IMR-90 (cell line): ENCODE measurements around the gene MPZL2. TPM values are rescaled to one million over a fixed set of nuclear protein-coding genes. Genes with fewer than 3 reads are reported as not detected.

ENCODE experiments used
- ATAC-seq: fragments of 200-7000 bp; cut with Tn5 transposase; 2 replicates; pipeline ENCODE4 v1.9.1; 2020; ENCODE audit warnings: low read depth, mild to moderate bottlenecking, moderate library complexity
- BruUV-seq: library from RNA; stranded (reverse); fragments of 400-500 nt; replicated peaks from 2 replicates; lab custom pipeline; 2021; lab: Mats Ljungman, UMichigan
- CTCF ChIA-PET: fragments of 300-600 bp; formaldehyde crosslinking; extraction: SDS; loops from one replicate; lab custom pipeline; 2021; ENCODE audit warnings: antibody characterized with exemption; lab: Yijun Ruan, JAX
- POLR2A ChIA-PET: fragments of 300-600 bp; sonication (Branson Sonifier 250); formaldehyde crosslinking; loops from one replicate; lab custom pipeline; 2022; ENCODE audit warnings: antibody characterized with exemption; ENCODE audit not compliant: unreplicated experiment; lab: Charles Lee
- DNase-seq: peaks from one replicate; pipeline ENCODE4 v3.0.0; 2013
- H2AFZ ChIP-seq: replicated peaks from 2 replicates; pipeline ENCODE3; 2013; ENCODE audit warnings: low read length, mild to moderate bottlenecking; ENCODE audit not compliant: poor library complexity
- H2AK5ac ChIP-seq: 2 replicates; pipeline ENCODE4 v1.6.1; 2013; ENCODE audit warnings: low read depth, low read length, inconsistent platforms
- H2AK9ac ChIP-seq: replicated peaks from 2 replicates; pipeline ENCODE3; 2013; ENCODE audit warnings: mild to moderate bottlenecking, low read depth, low read length, moderate library complexity; ENCODE audit not compliant: poor library complexity
- H2BK120ac ChIP-seq: 2 replicates; pipeline ENCODE4 v1.6.1; 2013; ENCODE audit warnings: low read depth, low read length, inconsistent platforms
- H2BK15ac ChIP-seq: 3 replicates; pipeline ENCODE4 v1.6.1; 2013; ENCODE audit warnings: low read depth, low read length, inconsistent platforms
- H2BK20ac ChIP-seq: 2 replicates; pipeline ENCODE4 v1.6.1; 2013; ENCODE audit warnings: low read depth, mild to moderate bottlenecking, inconsistent platforms, low read length, moderate library complexity
- H2BK5ac ChIP-seq: 2 replicates; pipeline ENCODE4 v1.6.1; 2013; ENCODE audit warnings: mild to moderate bottlenecking, low read depth, low read length, inconsistent platforms; ENCODE audit not compliant: poor library complexity, severe bottlenecking
- H3K14ac ChIP-seq: replicated peaks from 2 replicates; pipeline ENCODE4 v1.6.1; 2013; ENCODE audit warnings: low read depth, low read length, inconsistent platforms
- H3K18ac ChIP-seq: 2 replicates; pipeline ENCODE4 v1.6.1; 2013; ENCODE audit warnings: low read depth, low read length, control low read depth
- H3K23ac ChIP-seq: 2 replicates; pipeline ENCODE4 v1.6.1; 2013; ENCODE audit warnings: low read depth, low read length, inconsistent platforms
- H3K27ac ChIP-seq: 2 replicates; pipeline ENCODE4 v1.5.1; 2013; ENCODE audit warnings: mild to moderate bottlenecking, control low read depth, low read length; ENCODE audit not compliant: insufficient read depth
- H3K27me3 ChIP-seq: 2 replicates; pipeline ENCODE4 v1.6.1; 2013; ENCODE audit warnings: low read length; ENCODE audit not compliant: control insufficient read depth, insufficient read depth
- H3K36me3 ChIP-seq: 2 replicates; pipeline ENCODE4 v1.6.1; 2013; ENCODE audit warnings: low read length, mixed read lengths; ENCODE audit not compliant: control insufficient read depth, insufficient read depth
- H3K4ac ChIP-seq: 2 replicates; pipeline ENCODE4 v1.6.1; 2013; ENCODE audit warnings: low read depth, low read length, inconsistent platforms
- H3K4me1 ChIP-seq: 2 replicates; pipeline ENCODE4 v1.6.1; 2013; ENCODE audit warnings: low read length, mixed read lengths; ENCODE audit not compliant: control insufficient read depth, insufficient read depth
- H3K4me2 ChIP-seq: 2 replicates; pipeline ENCODE4 v1.6.1; 2013; ENCODE audit warnings: low read depth, mild to moderate bottlenecking, control low read depth, low read length, moderate library complexity
- H3K4me3 ChIP-seq: 2 replicates; pipeline ENCODE4 v1.5.1; 2013; ENCODE audit warnings: low read depth, mild to moderate bottlenecking, control low read depth, low read length, moderate library complexity; ENCODE audit not compliant: insufficient read depth
- H3K56ac ChIP-seq: 2 replicates; pipeline ENCODE4 v1.6.1; 2013; ENCODE audit warnings: low read length, inconsistent platforms; ENCODE audit not compliant: insufficient read depth; ENCODE audit errors: extremely low read depth
- H3K79me1 ChIP-seq, 2 experiments: 2 replicates each; pipeline ENCODE4 v1.6.1; 2013; ENCODE audit warnings: low read length in 2 of 2, inconsistent platforms in 1 of 2, low read depth in 1 of 2
- H3K9ac ChIP-seq: 2 replicates; pipeline ENCODE4 v1.6.1; 2013; ENCODE audit warnings: low read depth, low read length, control low read depth
- H3K9me1 ChIP-seq: 2 replicates; pipeline ENCODE4 v1.6.1; 2013; ENCODE audit warnings: low read length, inconsistent platforms; ENCODE audit not compliant: insufficient read depth
- H3K9me3 ChIP-seq: 2 replicates; pipeline ENCODE4 v1.6.1; 2013; ENCODE audit warnings: low read length; ENCODE audit not compliant: control insufficient read depth, insufficient read depth
- H4K20me1 ChIP-seq: 2 replicates; pipeline ENCODE4 v1.6.1; 2013; ENCODE audit warnings: low read length, inconsistent platforms; ENCODE audit not compliant: insufficient read depth
- H4K5ac ChIP-seq: 2 replicates; pipeline ENCODE4 v1.6.1; 2013; ENCODE audit warnings: mild to moderate bottlenecking, low read depth, low read length, control low read depth
- H4K8ac ChIP-seq, 2 experiments: 2 replicates each; pipeline ENCODE4 v1.6.1; 2013; ENCODE audit warnings: low read depth in 2 of 2, low read length in 2 of 2, control low read depth in 1 of 2, inconsistent platforms in 1 of 2
- H4K91ac ChIP-seq: 2 replicates; pipeline ENCODE4 v1.6.1; 2013; ENCODE audit warnings: low read depth, low read length, inconsistent platforms; ENCODE audit not compliant: insufficient read depth
- FOS ChIP-seq: fragments of 150-350 bp; IDR thresholded peaks from 2 replicates; pipeline ENCODE4 v1.6.1; 2016; ENCODE audit warnings: low read depth, low read length
- RAD21 ChIP-seq: IDR thresholded peaks from 2 replicates; pipeline ENCODE4 v1.6.1; 2012; ENCODE audit warnings: low read length, improper control_type of control experiment
- WGBS, 2 experiments: methylation state at CpG; one replicate each; pipeline versions ENCODE4 v1.1.5 to v1.1.7; 2013; ENCODE audit warnings: missing lambda C conversion rate in 2 of 2; ENCODE audit not compliant: insufficient read length in 1 of 2; ENCODE audit errors: extremely low coverage in 2 of 2; 5-methylcytosine and 5-hydroxymethylcytosine counted together
- dilution Hi-C: fragments of 300-500 bp; cut with HindIII; formaldehyde crosslinking; loops from one replicate; pipeline ENCODE4 v1.14.3; 2018; ENCODE audit warnings: low sequenced_read_pairs; ENCODE audit not compliant: unreplicated experiment
- in situ Hi-C: fragments of 300-500 bp; cut with MboI; formaldehyde crosslinking; loops from 3 replicates; pipeline ENCODE4 v1.14.3; 2019; ENCODE audit warnings: low sequenced_read_pairs, inconsistent platforms, mixed read lengths
- intact Hi-C: fragments of 100-400 bp; cut with micrococcal nuclease; formaldehyde crosslinking; loops from 2 replicates; pipeline ENCODE4 v1.10.0; 2022
- polyA plus RNA-seq, 3 experiments: library from polyadenylated mRNA; depleted of rRNA; stranded (reverse); fragments of >200 nt; gene quantifications; 2 replicates each; pipeline ENCODE4 v1.2.3, GENCODE V29; 2012; ENCODE audit warnings: low replicate concordance in 1 of 3
- total RNA-seq: library from RNA; depleted of rRNA; stranded (reverse); fragments of >200 nt; gene quantifications from 2 replicates; pipeline ENCODE4 v1.2.3, GENCODE V29; 2012
- TF ChIP-seq, protein P1 (sequence below): fragments of 150-350 bp; IDR thresholded peaks from 2 replicates; pipeline ENCODE4 v1.6.1; 2016; ENCODE audit warnings: low read depth, mild to moderate bottlenecking, low read length, moderate library complexity, borderline replicate concordance

Gene MPZL2
- total and polyA plus RNA-seq, 2 of the 4 experiments (the other 2 are of a cell fraction), result not detected

DNA sequence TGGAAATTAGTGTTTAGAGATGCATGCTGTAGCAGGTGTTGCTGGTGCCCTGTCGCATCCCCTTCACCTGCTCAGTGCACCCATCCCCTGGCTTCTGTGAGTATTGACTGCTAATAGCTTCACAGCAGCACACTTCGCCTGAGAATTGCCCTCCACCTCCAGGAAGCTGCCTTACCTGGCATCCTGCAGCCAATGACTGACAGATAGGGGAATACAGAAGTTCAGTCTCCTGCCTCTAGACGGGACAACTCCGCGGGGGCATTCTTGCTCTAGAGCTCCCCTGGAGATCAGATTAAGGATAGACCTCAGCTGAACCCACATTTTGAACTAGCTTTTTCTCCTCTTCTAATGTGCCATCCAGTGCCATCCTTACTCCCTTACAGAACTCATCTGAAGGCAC, 31.1 kb upstream of the MPZL2 start:
- no peak for ATAC-seq
- no peak overlapping the region for H3K56ac ChIP-seq
- no peaks in the 10 kb centered on the region for H3K9me3 ChIP-seq
- no peak overlapping the region for H2BK5ac ChIP-seq
- no peaks in the 10 kb centered on the region; the same call in 1 of the 2 replicates for H3K27me3 ChIP-seq
- no peaks in the 10 kb centered on the region for H3K9me1 ChIP-seq
- H3K4me3 ChIP-seq, result no peak overlapping the region
- H4K8ac ChIP-seq, result no peak overlapping the region
- H3K23ac ChIP-seq, result no peak overlapping the region
- no peak overlapping the region for H3K18ac ChIP-seq
- H3K27ac ChIP-seq, result no peak overlapping the region
- H2AK9ac ChIP-seq, result no peak overlapping the region
- WGBS, 2 experiments, result 87% methylated on average over 3 of the region's 5 CpGs; no CpG with 5 or more reads in 1 of the 2 experiments
- TF ChIP-seq RAD21, result no peak
- no peak for TF ChIP-seq FOS
- TF ChIP-seq, protein P1, sequence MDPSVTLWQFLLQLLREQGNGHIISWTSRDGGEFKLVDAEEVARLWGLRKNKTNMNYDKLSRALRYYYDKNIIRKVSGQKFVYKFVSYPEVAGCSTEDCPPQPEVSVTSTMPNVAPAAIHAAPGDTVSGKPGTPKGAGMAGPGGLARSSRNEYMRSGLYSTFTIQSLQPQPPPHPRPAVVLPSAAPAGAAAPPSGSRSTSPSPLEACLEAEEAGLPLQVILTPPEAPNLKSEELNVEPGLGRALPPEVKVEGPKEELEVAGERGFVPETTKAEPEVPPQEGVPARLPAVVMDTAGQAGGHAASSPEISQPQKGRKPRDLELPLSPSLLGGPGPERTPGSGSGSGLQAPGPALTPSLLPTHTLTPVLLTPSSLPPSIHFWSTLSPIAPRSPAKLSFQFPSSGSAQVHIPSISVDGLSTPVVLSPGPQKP, result no peak
- H2BK20ac ChIP-seq, result no peak overlapping the region
- dilution Hi-C loops, result no loop called here
- H3K36me3 ChIP-seq, result no peaks in the 10 kb centered on the region
- no peak for DNase-seq
- H2BK120ac ChIP-seq, result no peak overlapping the region
- H3K79me1 ChIP-seq, result no peaks in the 10 kb centered on the region
- H2BK15ac ChIP-seq, result no peak overlapping the region
- H2AK5ac ChIP-seq, result no peak overlapping the region
- no TSS peak for BruUV-seq
- H3K9ac ChIP-seq, result no peak overlapping the region
- intact Hi-C loops, result no loop called here
- in situ Hi-C loops, result no loop called here
- ChIA-PET POLR2A (no interaction called here), CTCF (interaction anchor here (0.5 kb wide), 1 partner anchor 13 kb away, joined by 3 read pairs; no protein-coding TSS in a partner anchor)
- H3K14ac ChIP-seq, result no peak overlapping the region
- no peaks in the 10 kb centered on the region for H4K20me1 ChIP-seq
- H3K4me1 ChIP-seq, result no peaks in the 10 kb centered on the region
- no peak overlapping the region for H4K91ac ChIP-seq
- no peak overlapping the region for H3K4ac ChIP-seq
- no peak overlapping the region for H4K5ac ChIP-seq
- no peak overlapping the region for H2AFZ ChIP-seq
- no peak overlapping the region for H3K4me2 ChIP-seq
